Hypothalamus (tissue), 51 donors: Measurements from ENCODE around the gene GIMAP1.

ENCODE experiments used
- DNase-seq, 51 donors: peaks; one replicate each; lab custom pipeline; 2025; lab: John Stamatoyannopoulos, UW

The GIMAP1 gene

DNA sequence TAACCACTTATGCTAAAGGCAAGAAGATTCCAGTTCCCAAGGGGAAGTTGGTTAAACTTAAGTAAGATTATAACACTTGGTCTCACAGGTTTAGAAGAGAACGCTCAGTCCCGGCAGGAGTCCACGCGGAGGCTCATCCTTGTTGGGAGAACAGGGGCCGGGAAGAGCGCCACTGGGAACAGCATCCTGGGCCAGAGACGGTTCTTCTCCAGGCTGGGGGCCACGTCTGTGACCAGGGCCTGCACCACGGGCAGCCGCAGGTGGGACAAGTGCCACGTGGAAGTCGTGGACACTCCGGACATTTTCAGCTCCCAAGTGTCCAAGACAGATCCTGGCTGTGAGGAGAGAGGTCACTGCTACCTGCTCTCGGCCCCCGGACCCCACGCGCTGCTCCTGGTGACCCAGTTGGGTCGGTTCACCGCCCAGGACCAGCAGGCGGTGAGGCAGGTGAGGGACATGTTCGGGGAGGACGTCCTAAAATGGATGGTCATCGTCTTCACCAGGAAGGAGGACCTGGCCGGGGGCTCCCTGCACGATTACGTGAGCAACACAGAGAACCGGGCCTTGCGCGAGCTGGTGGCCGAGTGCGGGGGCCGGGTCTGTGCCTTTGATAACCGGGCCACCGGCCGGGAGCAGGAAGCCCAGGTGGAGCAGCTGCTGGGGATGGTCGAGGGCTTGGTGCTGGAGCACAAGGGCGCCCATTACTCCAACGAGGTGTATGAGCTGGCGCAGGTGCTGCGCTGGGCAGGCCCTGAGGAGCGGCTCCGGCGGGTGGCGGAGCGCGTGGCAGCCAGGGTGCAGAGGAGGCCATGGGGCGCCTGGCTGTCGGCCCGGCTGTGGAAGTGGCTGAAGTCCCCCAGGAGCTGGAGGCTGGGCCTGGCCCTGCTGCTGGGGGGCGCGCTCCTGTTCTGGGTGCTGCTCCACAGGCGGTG lies 3.8 kb downstream of the GIMAP1 start:
- no peak for DNase-seq

DNA sequence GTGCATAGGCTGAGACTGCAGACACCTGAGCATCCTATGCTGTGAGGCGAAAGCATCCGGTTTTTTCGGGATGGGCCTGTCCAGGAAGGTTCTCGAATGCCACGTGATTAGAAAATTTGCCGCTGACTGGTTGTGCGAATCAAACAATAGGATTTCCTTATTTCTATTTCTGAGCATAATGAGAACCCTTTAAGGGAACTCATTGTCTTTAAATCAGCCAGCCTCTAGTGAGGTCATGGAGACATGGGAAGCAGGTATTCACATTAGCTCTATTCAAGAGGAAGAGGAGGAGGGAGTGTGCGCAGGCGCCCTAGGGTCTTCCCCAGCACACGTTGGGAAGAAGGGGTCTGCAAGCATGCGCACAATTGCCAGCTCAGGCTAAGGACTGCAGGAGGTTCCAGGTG lies 5.6 kb downstream of the GIMAP1 start:
- DNase-seq = no peak

DNA sequence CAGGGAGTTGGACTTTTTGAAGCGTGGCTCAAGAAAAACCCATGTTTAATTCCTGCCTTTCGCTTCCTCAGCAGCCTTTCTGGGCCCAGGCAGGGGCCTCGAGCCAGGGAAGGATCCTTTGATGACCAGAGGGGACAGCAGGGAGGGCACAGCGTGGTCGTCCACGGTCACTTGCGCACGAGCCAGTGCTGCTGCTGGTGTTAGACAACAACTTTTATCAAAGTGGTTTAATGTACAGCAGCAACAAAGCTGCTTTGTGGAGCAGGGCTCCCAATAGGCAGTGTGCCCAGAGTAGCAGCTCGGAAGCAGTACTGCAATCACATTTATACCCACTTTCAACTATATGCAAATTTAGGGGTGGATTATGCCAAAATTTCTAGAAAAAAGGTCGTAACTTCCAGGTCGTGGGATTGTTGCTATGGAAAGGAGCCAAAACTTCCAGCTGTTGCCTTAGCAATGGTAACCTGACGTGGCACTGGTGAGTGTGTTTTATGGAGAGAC lies 6.1 kb downstream of the GIMAP1 start:
- DNase-seq = peak in 6 of 51 donors; percentile 4 to 26 (median 14)

DNA sequence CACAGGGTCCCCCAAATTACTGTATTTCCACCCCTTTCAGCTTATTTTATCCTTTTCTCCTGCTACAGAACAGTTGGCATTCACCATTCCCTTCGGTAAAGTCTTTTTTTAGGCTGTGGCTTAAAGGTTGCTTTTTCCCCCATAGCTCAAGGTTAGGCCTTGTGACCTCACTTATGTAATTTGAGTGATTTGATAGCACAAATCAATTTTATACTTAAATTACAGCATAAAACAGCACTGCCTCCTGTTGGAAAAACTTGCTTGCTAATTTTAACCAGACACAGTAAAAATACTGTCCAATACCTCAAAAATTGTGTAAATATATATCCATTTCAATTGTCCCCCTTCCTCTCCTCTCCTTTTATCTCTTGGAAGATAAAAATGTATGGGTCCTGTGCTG lies 7.1 kb downstream of the GIMAP1 start:
- no peak for DNase-seq

DNA sequence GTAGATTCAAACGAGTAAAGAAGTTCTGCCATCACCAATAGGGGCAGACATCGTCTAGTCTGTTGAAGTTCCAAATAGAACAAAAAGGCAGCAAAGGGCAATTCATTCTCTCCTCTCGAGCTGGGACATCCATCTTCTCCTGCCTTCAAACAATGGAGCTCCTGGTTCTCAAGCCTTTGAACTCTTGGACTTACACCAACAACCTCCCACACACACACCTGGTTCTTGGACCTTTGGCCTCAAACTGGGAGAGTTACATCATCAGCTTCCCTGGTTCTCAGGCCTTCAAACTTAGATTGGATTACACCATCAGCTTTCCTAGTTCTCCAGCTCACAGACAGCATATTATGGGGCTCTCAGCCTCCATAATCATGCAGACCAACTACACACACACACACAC lies 11.0 kb downstream of the GIMAP1 start:
- DNase-seq = no peak

DNA sequence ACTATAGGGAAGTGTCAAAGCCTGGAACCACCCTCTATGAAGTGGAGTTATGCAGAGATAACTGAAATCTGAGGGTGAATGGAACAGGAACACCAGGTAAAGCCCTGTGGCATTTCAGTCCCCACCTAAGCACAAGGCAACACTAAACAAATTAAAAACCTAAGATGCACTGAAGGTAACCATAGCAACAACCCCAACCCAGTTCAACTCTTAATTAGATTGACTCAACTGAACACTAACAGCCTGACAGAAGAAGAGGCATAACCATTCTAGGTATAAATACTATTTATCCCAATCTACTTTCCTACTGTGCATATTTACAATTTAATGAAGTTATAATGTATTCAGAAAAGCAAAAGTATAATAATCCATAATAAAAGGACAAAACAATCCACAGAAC lies 11.6 kb downstream of the GIMAP1 start:
- no peak for DNase-seq

DNA sequence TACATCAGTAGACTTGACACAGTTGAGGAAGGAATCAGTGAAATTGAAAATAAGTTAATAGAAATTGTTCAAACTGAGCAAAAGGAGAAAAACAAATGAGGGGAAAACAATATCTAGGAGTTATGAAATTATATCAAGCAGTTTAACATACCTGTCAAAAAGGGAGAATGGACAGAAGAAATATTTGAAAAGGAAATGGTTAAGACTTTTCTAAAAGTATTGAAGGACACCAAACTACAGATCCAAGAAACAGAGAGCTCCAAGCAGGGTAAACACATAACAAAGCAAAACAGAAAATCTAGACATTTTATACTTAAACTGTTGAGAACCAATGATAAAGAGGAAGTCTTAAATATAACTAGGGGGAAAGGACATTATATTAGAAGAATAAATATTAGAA lies 12.2 kb downstream of the GIMAP1 start:
- no peak for DNase-seq

DNA sequence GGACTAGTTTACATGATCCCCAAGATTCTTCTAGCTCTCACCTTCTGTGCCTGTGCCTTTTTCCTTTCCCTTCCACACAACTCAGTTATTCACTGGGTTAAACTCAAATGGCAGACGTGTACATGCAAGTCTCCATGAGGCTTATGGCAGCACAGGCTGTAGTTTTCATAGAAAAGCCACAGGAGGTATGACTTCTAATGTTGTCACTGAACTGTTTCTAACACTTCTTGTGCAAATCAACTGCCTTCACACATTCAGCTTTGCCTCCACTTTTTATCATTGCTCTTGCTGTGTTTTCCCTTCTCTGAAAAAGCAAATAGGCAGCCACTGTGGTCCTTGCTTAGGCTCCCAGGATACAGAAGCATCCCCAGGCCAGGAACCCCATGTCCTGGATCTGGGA lies 15.5 kb downstream of the GIMAP1 start:
- DNase-seq = no peak

DNA sequence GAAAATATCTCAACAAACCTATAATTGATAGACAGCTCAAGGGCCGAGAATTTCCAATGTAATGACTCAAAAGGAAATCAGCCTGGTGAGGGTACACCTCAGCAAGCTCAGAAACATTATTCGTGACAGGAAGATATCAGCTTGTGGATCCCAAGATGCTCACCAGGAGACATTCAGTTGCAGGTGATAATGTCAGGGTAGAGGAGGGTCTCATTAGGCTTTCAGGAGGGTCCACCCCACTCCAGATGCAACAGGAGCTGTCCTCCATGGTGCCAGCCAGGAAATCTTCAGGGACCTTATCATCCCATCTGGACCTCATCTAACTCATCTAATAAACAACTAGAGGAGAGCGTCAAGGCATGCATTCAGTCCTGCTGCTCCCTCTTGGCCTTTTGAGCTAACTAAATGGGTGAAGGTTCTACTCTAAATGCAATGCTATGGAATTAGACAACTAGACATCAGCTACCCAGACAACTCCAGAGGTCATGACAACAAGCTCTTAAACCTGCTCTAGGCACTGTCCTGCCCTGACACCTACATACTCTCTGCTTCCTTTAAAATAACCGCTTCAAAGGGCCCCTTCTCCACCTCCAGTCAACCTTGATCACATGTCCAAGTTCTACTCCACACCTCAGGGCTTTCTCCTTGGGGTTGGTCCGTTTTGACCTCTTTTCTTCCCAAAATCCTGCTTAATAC lies 16.5 kb downstream of the GIMAP1 start:
- DNase-seq = no peak

DNA sequence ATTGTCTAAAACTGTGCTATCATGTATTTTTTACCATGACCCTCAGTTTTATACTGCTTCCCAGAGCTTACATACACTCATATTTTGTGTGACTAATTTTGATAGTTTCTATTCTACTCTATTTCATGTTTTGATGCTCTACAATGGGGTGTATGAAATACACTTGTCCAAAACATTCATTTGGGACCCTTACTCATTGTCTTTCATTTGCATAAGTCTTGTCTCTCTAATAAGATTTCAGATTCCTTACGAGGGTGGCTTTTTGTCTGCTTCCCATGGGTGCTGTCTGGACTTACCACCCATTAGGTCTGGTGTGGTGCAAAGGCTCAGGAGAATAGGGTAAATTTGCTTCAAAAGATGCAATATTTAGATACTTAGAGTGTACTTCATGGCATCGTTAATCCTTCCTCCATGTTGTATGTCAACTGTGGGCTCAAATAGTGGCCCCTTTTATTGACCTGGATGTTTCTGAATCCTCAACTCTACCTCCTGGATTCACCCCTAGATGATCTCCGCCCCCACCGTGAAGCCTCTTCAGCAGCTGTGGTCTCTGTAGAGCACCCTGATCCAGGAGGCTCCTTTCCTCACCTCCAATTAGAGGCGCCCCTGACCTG lies 17.2 kb downstream of the GIMAP1 start:
- no peak for DNase-seq

DNA sequence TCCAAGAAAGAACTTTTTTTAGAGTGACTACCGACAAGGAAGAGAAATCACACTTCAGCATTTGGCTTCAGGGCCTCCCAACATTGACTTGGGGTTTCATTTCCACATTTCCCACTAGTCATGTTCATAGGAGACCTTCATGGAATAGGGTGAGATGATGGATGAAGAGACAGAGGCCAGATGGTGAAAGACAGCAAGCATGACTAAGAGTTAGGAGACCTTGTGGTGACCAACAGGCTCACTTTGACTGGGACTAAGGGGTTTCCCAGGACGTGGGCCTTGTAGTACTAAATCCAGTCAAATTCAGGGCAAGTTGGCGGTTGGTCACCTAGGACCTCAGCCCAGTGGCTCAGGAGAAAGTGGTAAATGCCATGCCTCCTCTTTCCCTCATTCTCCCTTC lies 17.8 kb downstream of the GIMAP1 start:
- DNase-seq = no peak

DNA sequence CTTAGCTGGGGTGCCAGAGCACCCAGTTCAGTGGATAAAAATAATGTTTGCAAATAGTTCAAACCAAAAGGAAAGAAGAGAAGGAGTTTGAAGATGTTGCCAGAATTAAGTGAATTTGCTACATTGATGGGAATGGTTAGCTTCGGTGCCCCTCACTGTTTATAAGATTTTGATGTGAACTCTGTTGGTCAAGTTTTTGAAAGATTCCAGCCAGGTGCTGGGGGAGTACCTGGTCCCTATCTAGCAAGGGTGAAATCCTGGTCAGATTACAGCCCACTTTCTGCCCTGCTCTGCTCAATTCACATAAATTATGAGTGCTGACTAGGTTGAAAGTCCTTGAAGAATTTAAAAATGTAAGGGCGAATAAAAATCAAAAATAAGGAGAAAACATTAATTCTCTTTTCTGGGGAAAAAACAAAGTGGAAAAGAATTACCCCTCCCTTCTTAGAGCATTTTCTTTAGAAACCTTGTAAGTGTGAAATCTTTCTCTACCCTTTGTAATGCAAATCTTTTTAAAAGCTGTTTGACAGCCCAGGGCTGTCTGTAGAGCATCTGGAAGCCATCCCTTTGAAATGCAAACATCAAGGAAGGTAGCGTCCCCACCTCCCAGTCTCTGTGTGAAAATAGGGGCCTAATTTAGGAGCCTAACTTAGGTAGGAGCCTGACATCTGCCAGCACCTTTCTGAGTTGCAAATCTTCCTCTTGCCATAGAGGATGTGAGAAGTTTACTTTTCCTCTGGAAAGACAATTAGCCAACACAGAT lies 19.4 kb downstream of the GIMAP1 start:
- DNase-seq = no peak

DNA sequence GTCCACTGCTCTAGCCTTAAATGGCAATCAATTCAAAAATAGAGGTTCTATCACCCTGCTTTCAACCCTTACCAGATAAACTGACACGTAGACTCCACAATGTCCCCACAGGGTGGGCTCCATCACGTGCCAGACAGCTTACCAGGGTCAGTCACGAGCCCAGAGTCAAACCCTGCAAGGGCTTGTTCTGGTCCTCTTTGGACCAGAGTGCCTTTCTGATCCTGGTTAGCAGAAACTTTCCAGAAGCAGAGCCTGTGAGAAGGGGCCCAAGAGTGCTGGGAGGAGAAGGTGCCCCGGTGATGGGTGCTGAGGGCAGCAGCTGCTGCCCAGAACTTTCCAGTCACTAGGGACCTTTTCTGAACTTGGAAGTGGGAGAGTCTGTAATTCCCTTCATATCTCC lies 20.5 kb downstream of the GIMAP1 start:
- no peak for DNase-seq

DNA sequence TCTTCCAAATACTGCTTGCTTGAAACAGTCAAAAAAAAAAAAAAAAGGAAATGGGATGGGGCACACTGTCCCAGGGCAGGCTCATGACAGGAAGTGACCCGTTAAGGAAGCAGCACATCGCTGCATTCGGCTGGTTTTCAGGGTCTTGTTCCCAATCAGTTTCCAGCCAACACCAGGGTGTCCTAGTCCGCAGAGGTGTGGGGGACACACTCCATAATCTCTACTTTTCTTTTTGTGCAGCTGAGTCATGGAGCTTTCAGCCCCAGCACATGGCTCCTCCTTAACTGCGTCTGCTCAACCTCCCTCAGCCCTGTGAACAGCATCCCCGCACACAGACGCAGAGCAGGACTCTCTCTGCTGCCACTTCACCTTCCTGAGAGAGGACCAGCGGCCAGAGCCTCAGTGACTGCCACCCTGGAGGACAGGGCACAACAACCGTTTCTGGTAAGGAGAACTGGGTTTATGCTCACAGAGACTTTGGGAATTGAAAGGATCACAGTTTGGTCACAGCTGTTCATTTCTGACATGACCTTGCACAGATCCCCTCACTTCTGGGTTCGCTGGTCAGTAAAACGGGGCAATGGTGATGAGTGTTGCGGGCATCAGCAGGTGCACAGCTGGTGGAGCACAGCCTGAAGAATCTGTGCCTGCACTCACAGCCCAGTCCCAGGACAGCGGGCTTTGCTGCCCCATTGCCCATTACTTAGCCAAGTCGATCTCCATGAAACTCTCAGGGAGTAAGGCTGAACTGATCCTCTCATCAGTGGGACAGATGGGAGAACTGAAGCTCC lies 21.0 kb downstream of the GIMAP1 start, which contains the start of gene GIMAP5:
Gene GIMAP5 (plus strand): TSS at position 154 of the 791 bp plus-strand sequence. CDS start 3,467 bp downstream, outside the sequence.
- DNase-seq = peak in 1 of 51 donors; percentile 16

DNA sequence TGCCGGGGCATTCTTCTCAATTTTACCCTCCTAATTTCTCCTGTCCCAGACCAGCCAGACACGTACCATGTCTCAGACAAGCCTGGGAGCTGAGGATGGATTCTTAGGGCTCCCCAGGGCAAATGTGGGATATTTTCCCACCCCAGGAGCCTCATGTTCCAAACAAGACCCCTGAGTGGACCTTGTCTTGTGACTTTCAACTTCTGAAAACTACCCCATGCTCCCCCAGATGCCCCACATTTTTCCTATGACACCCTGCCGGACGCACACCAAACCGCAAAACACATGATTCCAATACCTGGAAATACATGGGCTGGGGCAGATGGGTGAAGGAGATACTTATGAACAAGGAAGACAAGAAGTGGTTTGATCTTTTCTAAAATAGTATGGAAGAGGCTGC lies 21.7 kb downstream of the GIMAP1 start:
- DNase-seq = no peak

DNA sequence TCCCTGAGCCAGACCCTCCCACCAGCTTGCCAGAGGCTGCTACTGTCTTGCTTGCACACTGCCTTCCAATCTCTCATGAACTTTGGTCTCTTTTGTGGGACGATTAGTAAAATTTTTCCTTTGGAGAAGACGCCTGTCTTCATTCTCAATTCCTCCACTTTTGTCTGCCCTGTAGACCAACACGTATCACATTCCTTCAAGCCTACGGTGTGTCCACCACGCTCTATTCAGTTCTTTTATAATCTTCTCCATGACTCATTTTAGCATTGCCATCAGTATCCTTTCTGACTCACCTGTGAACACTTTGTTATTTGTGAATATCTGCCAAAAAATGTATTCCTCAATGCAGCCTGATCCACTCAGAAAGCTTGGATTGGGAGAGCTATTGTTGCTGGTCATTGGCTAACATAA lies 22.2 kb downstream of the GIMAP1 start:
- DNase-seq = no peak

DNA sequence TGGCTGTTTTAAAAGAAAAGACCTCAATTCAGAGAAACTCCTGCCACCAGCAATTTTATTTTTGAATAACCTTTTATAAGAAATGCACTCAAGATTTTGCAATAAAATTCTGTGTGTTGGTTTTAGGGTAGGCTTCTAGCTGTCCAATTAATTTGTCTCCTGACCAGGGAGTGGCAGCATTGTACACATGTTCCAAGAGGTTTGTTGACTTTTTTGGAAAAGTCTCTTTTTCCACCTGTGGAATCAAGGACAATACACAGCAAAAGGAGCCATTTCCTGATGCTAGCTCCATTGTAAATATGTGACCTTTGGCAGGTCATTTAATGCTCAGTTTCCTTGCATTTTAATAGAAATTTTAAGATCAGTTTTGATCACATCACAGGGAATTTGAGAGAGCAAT lies 22.6 kb downstream of the GIMAP1 start:
- no peak for DNase-seq

DNA sequence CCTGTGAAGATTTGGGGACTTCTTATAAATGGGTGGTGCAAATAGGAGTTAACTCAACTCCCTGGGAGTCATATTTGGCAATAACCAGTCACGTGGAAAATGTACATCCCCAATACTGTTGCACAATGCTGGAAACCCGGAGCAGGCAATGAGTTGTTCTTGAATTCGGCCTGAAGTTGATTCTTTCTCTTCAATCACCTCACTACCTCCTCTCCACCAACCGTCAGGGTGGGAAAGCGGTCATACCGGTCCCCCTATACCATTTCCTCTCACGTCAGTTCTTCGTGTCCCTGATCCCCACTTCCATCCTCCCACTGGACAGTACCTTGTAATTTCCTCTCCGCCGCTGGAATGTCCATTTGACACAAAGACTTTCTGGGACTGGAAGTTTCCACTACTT lies 23.6 kb downstream of the GIMAP1 start:
- DNase-seq = no peak

DNA sequence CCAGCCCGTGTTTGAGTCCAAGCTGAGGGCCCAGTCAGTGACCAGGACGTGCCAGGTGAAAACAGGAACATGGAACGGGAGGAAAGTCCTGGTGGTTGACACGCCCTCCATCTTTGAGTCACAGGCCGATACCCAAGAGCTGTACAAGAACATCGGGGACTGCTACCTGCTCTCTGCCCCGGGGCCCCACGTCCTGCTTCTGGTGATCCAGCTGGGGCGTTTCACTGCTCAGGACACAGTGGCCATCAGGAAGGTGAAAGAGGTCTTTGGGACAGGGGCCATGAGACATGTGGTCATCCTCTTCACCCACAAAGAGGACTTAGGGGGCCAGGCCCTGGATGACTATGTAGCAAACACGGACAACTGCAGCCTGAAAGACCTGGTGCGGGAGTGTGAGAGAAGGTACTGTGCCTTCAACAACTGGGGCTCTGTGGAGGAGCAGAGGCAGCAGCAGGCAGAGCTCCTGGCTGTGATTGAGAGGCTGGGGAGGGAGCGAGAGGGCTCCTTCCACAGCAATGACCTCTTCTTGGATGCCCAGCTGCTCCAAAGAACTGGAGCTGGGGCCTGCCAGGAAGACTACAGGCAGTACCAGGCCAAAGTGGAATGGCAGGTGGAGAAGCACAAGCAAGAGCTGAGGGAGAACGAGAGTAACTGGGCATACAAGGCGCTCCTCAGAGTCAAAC lies 26.0 kb downstream of the GIMAP1 start:
- DNase-seq = no peak
